BJ (cell line): ENCODE data around the gene PIGK. TPM values are rescaled to one million over a fixed set of nuclear protein-coding genes. Genes with fewer than 3 reads are reported as not detected.

Experiments
- CTCF ChIA-PET: fragments of 350-600 bp; formaldehyde crosslinking; extraction: SDS; loops from one replicate; lab custom pipeline; 2021; ENCODE audit warnings: antibody characterized with exemption, inconsistent platforms; lab: Yijun Ruan, JAX
- POLR2A ChIA-PET: fragments of 300-600 bp; sonication (Branson Sonifier 250); formaldehyde crosslinking; extraction: SDS; loops from one replicate; lab custom pipeline; 2021; ENCODE audit warnings: antibody characterized with exemption; lab: Charles Lee
- DNase-seq: peaks from one replicate; pipeline ENCODE4 v3.0.0-alpha.2; 2011; ENCODE audit warnings: low read depth
- H3K27me3 ChIP-seq: 2 replicates; pipeline ENCODE4 v1.6.0; 2011; ENCODE audit warnings: low read length; ENCODE audit not compliant: control insufficient read depth, insufficient read depth
- H3K36me3 ChIP-seq: 2 replicates; pipeline ENCODE4 v1.5.1; 2011; ENCODE audit warnings: low read length; ENCODE audit not compliant: control insufficient read depth, insufficient read depth
- H3K4me3 ChIP-seq: 2 replicates; pipeline ENCODE4 v1.5.1; 2011; ENCODE audit warnings: low read depth, mild to moderate bottlenecking, control low read depth, low read length
- CTCF ChIP-seq: IDR thresholded peaks from 2 replicates; pipeline ENCODE4 v1.5.1; 2011; ENCODE audit warnings: low read depth, mild to moderate bottlenecking, control low read depth, inconsistent platforms, low read length, moderate library complexity; ENCODE audit not compliant: insufficient read depth
- polyA plus RNA-seq: library from polyadenylated mRNA; depleted of rRNA; stranded (reverse); fragments of >200 nt; gene quantifications from 2 replicates; pipeline ENCODE4 v1.2.3, GENCODE V29; 2011

Gene PIGK
- polyA plus RNA-seq, 1 experiment: 12.7 TPM

DNA sequence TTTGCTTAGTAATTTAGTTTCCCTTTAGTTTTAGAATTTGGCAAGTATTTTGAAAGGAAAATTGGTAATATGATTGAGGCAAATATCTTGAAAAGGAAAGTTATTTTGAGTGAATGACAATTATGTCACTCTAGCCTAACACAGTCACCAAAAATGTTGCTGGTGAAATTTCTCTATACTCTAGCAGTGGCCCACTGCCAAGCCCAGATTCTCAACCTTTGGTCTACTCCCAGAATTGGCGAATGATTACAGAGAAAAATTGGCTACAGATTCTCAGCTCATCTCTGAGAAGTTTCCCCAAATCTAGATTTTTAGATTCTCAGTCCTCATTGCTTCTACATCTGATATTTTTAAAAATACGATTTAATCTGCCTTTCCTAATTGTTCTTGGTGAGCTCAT, 84.9 kb downstream of the PIGK start:
- CTCF ChIA-PET: no interaction called here
- Histone ChIP-seq H3K36me3 (no peaks in the 10 kb centered on the region), H3K27me3 (no peaks in the 10 kb centered on the region), H3K4me3 (no peak overlapping the region)
- TF ChIP-seq CTCF: no peak
- POLR2A ChIA-PET: no interaction called here
- DNase-seq: no peak

- Histone ChIP-seq H3K27me3 (no peaks in the 10 kb centered on the region), H3K4me3 (no peak overlapping the region), H3K36me3 (no peaks in the 10 kb centered on the region)
- no peak for TF ChIP-seq CTCF
- ChIA-PET POLR2A (no interaction called here), CTCF (no interaction called here)
- no peak for DNase-seq
These were observed 85.4 kb downstream of the PIGK start for GRCh38 chr1:77133731-77134358.

- H3K4me3 ChIP-seq: no peak overlapping the region
- H3K27me3 ChIP-seq: no peaks in the 10 kb centered on the region
- peak; percentile 71 for TF ChIP-seq CTCF
- no peaks in the 10 kb centered on the region for H3K36me3 ChIP-seq
- peak; percentile 15 for DNase-seq
- ChIA-PET POLR2A (no interaction called here), CTCF (interaction anchor here (0.6 to 1.7 kb wide), 11 partner anchors 11 to 972 kb away, joined by 3 to 8 read pairs (median 4); no protein-coding TSS in a partner anchor)
These were observed 92.9 kb downstream of the PIGK start for GRCh38 chr1:77126307-77126706.

DNA sequence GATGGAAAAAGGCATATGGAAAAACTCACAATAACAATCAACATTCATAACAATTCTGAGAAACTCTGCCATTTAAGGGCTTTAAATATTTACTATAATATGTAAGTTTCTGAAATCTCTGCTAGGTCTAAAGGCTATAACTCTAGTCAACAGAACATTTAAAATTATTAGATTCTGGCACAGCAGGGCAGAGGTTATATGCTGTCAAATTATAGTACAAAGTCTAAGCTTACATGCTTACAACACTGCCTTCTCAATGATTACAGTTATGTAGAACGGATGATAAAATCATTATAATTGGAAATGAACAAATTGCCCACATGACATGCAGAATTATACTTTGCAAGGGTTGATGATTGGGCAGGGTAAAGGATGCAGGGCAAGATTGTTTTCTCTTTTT, 97.7 kb downstream of the PIGK start:
- no peak for DNase-seq
- ChIA-PET POLR2A (no interaction called here), CTCF (interaction anchor here (2.0 kb wide), 1 partner anchor 967 kb away, joined by 5 read pairs; no protein-coding TSS in a partner anchor)
- H3K4me3 ChIP-seq: no peak overlapping the region
- no peak for TF ChIP-seq CTCF
- H3K27me3 ChIP-seq: no peaks in the 10 kb centered on the region
- no peaks in the 10 kb centered on the region for H3K36me3 ChIP-seq

GRCh38 chr1:77120950-77121349, 98.3 kb downstream of the PIGK start:
- ChIA-PET CTCF (interaction anchor here (2.0 kb wide), 1 partner anchor 967 kb away, joined by 5 read pairs; no protein-coding TSS in a partner anchor), POLR2A (no interaction called here)
- H3K27me3 ChIP-seq: no peaks in the 10 kb centered on the region
- H3K4me3 ChIP-seq: no peak overlapping the region
- no peak for TF ChIP-seq CTCF
- no peaks in the 10 kb centered on the region for H3K36me3 ChIP-seq
- no peak for DNase-seq
